Stimulated activated CD4-positive, alpha-beta T cell treated with anti-CD3 and anti-CD28 coated beads, Interleukin-2, amount 100 ng/mL, for 24 hours (primary cell): ENCODE results near the gene RALGAPB.

ENCODE experiments used
- DNase-seq, 2 donors: peaks; one replicate each; pipeline ENCODE4 v3.0.0-alpha.2; 2020

Gene RALGAPB

DNA sequence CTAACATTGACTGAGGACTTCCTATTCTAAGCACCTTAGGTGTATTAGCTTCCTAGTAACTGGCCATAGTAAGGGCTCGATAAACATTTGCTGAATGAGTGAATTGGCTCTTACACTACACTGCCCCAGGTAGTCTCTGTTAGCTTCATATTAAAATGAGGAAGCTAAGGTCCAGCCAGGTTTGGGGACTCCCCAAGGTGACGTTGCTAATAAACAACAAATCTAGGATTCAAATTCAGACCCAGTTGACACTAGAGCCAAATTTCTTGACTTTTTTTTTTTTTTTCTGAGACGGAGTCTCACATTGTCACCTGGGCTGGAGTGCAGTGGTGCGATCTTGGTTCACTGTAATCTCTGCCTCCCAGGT, 145.2 kb downstream of the RALGAPB start:
- DNase-seq: no peak

DNA sequence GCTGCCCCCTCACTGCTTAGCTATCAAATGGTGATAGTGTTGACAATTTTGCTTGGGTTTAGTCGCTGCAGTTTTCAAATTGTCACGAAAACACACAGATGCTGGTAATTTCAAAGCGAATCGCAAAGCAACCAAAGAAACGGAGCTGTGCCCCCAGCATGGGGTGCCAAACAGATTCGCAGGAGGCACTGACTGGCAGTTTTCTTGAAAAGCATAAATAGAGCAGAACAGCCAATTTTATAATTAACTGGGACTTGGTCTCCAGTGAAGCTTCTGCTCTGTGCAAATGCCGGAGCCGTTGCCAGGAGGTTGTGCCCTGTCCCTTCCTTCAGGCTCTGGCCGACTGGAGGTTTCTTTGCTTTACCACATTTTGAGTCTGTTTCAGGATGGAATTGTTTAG, 147.8 kb downstream of the RALGAPB start:
- DNase-seq: no peak

DNA sequence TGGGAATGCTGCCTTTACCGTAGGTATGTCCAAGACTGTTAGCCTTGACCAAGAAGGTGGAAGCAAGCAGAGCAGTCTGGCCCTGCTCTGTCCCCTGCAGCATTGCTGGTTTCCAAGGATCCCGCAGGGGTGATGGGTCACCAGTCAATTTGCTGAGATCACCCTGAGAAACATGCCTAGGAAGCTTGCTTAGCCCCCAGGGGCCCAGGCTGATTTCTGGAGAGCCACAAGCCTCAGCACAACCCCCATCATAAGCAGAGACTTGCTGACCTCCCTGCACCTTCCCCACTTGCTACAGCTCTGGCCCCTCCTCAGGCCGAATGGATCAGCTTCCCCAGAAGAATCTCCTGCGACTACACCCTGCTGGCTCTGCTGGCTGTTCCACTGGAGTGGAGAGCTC, 150.4 kb downstream of the RALGAPB start:
- no peak for DNase-seq

DNA sequence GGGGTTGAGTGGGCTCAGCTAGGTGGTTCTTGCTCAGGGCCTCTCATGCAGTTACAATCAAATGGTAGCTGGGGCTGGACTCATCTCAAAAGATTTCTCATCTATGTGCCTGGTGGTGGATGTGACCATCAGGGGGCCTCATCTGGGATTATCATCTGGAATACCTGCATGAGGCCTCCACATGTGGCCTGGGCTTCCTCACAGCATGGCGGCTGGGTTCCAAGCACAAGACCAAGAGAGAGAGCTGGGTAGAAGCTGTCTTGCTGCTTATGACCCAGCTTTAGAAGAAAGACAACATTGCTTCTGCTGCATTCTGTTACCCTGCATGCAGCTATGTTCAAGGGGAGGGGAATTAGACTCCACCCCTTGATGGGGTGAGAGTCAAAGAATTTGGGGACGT, 151.4 kb downstream of the RALGAPB start:
- DNase-seq: no peak

DNA sequence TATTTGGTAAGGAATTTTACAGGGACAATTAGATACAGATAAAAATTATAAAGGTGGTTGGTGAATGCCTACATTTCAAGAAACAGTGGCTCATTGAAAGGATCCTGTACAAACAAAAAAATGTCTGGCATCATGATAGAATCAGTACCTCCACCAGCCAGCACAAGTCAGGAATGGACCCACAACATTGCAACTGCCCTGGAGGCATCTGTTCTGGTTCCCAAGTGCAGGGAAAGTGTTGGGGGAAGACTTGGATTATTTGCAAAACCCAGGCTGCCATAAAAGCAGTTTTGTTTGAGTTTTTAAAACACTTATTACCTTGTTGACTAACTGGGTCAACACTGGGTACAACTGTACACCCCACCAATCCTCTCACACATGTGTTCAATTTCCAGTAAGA, 153.3 kb downstream of the RALGAPB start:
- DNase-seq: no peak

DNA sequence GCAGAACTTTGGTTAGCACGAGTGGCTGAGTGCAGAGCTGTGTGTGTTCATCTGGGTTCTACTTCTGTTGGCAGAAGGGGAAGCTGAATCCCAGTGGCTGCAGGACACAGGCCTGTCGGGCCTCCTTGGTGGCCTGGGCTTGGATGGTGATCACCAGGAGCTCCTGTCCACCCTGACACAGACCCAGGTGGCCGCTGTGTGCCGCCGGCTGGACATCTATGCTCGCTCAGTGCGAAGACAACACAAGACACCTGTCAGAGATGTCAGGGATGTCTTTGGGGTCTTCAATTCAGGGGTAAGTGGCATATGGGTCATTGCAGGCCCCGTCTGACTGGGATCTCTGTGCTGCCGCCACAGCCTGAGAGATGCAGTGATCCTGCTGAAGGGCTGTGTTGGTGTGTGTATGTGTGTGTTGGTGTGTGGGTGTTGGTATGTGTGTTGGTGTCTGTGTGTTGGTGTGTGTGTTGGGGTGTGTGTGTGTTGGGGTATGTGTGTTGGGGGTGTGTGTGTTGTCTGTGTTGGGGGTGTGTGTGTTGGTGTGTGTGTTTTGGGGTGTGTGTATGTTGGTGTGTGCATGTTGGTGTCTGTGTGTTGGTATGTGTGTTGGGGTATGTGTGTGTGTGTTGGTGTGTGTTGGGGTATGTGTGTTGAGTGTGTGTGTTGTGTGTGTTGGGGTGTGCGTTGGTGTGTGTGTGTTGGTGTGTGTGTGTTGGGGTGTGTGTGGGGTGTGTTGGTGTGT, 154.4 kb downstream of the RALGAPB start:
- no peak for DNase-seq
